HepG2 (cell line): ENCODE measurements around the gene TCFL5. TPM values are rescaled to one million over a fixed set of nuclear protein-coding genes. Genes with fewer than 3 reads are reported as not detected.

Experiments
- AKAP8 ChIP-seq: sonication (generic); formaldehyde crosslinking; IDR thresholded peaks from 2 replicates; pipeline ENCODE4 v1.5.1; 2020; ENCODE audit warnings: mild to moderate bottlenecking, missing genetic modification reagents
- EED ChIP-seq: sonication (generic); formaldehyde crosslinking; IDR thresholded peaks from 2 replicates; pipeline ENCODE4 v1.5.0; 2020; ENCODE audit warnings: mild to moderate bottlenecking, missing genetic modification reagents
- HIVEP1 ChIP-seq: sonication (generic); formaldehyde crosslinking; IDR thresholded peaks from 2 replicates; pipeline ENCODE4 v1.4.0; 2020; ENCODE audit warnings: mild to moderate bottlenecking, missing genetic modification reagents
- REPIN1 ChIP-seq: sonication (generic); formaldehyde crosslinking; IDR thresholded peaks from 2 replicates; pipeline ENCODE4 v1.8.0; 2022; ENCODE audit warnings: missing genetic modification reagents, low read depth, mild to moderate bottlenecking, borderline replicate concordance
- ZBTB8A ChIP-seq: sonication (generic); formaldehyde crosslinking; IDR thresholded peaks from 2 replicates; pipeline ENCODE4 v1.4.0; 2020; ENCODE audit warnings: mild to moderate bottlenecking, low read depth, missing genetic modification reagents, borderline replicate concordance
- ZNF674 ChIP-seq: sonication (generic); formaldehyde crosslinking; IDR thresholded peaks from 2 replicates; pipeline ENCODE4 v1.5.0; 2020; ENCODE audit warnings: low read depth, mild to moderate bottlenecking, missing genetic modification reagents
- ZNF720 ChIP-seq: sonication (generic); formaldehyde crosslinking; IDR thresholded peaks from 2 replicates; pipeline ENCODE4 v1.4.0; 2020; ENCODE audit warnings: missing genetic modification reagents
- polyA plus RNA-seq, 8 experiments: library from polyadenylated mRNA; depleted of rRNA in 3 of 8; stranded (reverse) in 7 of 8; unstranded in 1 of 8; fragments of >200 nt; fragmentation: Illumina TruSeq in 4 of 8; extraction: Trizol in 4 of 8; gene quantifications; 2 replicates each; pipeline versions ENCODE4 v1.2.1 to v1.2.3, GENCODE V29; 2011 to 2016; ENCODE audit warnings: low read depth in 4 of 8, missing spikeins in 1 of 8, mixed read lengths in 1 of 8; ENCODE audit not compliant: insufficient read depth in 1 of 8
- total RNA-seq, 5 experiments: library from RNA; depleted of rRNA; stranded (reverse); fragments of >200 nt; fragmentation: Illumina TruSeq; extraction: Trizol; gene quantifications; 2 replicates each; pipeline ENCODE4 v1.2.3, GENCODE V29; 2016; ENCODE audit warnings: low read depth in 1 of 5
- TF ChIP-seq, protein P1 (sequence below): sonication (generic); formaldehyde crosslinking; IDR thresholded peaks from 2 replicates; pipeline ENCODE4 v1.4.0; 2020; ENCODE audit warnings: missing genetic modification reagents, borderline replicate concordance
- TF ChIP-seq, protein P2 (sequence below): sonication (generic); formaldehyde crosslinking; IDR thresholded peaks from 2 replicates; pipeline ENCODE4 v1.4.0; 2020; ENCODE audit warnings: mild to moderate bottlenecking, missing genetic modification reagents
- TF ChIP-seq, protein P3 (sequence below): sonication (generic); formaldehyde crosslinking; IDR thresholded peaks from 2 replicates; pipeline ENCODE4 v1.4.0; 2020; ENCODE audit warnings: mild to moderate bottlenecking, missing genetic modification reagents
- TF ChIP-seq, protein P4 (sequence below): sonication (generic); formaldehyde crosslinking; IDR thresholded peaks from 2 replicates; pipeline ENCODE4 v1.4.0; 2020; ENCODE audit warnings: missing genetic modification reagents
- TF ChIP-seq, protein P5 (sequence below): fragments of 450-650 bp; IDR thresholded peaks from 2 replicates; pipeline ENCODE4 v1.6.1; 2017

Gene TCFL5
- total and polyA plus RNA-seq, 2 of the 13 experiments (the other 11 are each of a cell fraction or from before 2014, with no cell fraction given): 14.8 to 20.0 TPM

DNA sequence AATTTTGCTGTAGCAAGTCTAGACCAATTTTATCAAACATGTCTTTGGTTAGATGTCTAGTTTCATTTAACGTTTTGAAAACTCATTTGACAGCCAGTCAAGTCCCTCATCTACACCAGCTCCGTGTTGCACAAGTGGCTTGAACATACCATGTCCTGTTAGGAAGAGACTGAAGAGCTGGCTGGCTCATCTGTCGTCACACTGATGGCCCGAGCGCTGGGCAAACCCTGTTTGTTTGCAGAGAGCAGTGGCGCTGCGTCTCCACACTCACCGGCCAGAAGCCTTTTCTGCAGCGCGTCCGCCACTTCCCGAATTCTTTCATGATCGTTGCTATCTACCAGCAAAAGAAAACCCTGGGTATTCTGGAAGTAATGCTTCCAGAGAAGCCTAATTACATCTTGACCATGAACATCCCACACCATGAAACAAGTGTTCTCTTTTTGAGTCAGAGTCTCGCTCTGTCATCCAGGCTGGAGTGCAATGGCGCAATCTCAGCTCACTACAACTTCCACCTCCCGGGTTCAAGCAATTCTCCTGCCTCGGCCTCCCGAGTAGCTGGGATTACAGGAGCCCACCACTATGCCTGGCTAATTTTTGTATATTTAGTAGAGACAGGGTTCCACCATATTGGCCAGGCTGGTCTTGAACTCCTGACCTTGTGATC is 10.7 kb upstream of the TCFL5 start (continued):
- TF ChIP-seq REPIN1 (CRISPR knock-in tag): no peak
- TF ChIP-seq, protein P1, sequence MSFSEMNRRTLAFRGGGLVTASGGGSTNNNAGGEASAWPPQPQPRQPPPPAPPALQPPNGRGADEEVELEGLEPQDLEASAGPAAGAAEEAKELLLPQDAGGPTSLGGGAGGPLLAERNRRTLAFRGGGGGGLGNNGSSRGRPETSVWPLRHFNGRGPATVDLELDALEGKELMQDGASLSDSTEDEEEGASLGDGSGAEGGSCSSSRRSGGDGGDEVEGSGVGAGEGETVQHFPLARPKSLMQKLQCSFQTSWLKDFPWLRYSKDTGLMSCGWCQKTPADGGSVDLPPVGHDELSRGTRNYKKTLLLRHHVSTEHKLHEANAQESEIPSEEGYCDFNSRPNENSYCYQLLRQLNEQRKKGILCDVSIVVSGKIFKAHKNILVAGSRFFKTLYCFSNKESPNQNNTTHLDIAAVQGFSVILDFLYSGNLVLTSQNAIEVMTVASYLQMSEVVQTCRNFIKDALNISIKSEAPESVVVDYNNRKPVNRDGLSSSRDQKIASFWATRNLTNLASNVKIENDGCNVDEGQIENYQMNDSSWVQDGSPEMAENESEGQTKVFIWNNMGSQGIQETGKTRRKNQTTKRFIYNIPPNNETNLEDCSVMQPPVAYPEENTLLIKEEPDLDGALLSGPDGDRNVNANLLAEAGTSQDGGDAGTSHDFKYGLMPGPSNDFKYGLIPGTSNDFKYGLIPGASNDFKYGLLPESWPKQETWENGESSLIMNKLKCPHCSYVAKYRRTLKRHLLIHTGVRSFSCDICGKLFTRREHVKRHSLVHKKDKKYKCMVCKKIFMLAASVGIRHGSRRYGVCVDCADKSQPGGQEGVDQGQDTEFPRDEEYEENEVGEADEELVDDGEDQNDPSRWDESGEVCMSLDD (CRISPR knock-in tag): no peak
- no peak for TF ChIP-seq ZNF720 (CRISPR knock-in tag)
- 0 out of 2 replicates have a peak, but pooled peaks have one; percentile 31 for TF ChIP-seq HIVEP1 (CRISPR knock-in tag)
- TF ChIP-seq ZNF674 (CRISPR knock-in tag): no peak
- TF ChIP-seq, protein P2, sequence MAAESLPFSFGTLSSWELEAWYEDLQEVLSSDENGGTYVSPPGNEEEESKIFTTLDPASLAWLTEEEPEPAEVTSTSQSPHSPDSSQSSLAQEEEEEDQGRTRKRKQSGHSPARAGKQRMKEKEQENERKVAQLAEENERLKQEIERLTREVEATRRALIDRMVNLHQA (CRISPR knock-in tag): no peak
- TF ChIP-seq, protein P3, sequence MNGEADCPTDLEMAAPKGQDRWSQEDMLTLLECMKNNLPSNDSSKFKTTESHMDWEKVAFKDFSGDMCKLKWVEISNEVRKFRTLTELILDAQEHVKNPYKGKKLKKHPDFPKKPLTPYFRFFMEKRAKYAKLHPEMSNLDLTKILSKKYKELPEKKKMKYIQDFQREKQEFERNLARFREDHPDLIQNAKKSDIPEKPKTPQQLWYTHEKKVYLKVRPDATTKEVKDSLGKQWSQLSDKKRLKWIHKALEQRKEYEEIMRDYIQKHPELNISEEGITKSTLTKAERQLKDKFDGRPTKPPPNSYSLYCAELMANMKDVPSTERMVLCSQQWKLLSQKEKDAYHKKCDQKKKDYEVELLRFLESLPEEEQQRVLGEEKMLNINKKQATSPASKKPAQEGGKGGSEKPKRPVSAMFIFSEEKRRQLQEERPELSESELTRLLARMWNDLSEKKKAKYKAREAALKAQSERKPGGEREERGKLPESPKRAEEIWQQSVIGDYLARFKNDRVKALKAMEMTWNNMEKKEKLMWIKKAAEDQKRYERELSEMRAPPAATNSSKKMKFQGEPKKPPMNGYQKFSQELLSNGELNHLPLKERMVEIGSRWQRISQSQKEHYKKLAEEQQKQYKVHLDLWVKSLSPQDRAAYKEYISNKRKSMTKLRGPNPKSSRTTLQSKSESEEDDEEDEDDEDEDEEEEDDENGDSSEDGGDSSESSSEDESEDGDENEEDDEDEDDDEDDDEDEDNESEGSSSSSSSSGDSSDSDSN (CRISPR knock-in tag): peak; percentile 43; the same call in 1 of the 2 replicates
- TF ChIP-seq EED (CRISPR knock-in tag): no peak
- TF ChIP-seq ZBTB8A: no peak
- TF ChIP-seq AKAP8: no peak
- TF ChIP-seq, protein P4, sequence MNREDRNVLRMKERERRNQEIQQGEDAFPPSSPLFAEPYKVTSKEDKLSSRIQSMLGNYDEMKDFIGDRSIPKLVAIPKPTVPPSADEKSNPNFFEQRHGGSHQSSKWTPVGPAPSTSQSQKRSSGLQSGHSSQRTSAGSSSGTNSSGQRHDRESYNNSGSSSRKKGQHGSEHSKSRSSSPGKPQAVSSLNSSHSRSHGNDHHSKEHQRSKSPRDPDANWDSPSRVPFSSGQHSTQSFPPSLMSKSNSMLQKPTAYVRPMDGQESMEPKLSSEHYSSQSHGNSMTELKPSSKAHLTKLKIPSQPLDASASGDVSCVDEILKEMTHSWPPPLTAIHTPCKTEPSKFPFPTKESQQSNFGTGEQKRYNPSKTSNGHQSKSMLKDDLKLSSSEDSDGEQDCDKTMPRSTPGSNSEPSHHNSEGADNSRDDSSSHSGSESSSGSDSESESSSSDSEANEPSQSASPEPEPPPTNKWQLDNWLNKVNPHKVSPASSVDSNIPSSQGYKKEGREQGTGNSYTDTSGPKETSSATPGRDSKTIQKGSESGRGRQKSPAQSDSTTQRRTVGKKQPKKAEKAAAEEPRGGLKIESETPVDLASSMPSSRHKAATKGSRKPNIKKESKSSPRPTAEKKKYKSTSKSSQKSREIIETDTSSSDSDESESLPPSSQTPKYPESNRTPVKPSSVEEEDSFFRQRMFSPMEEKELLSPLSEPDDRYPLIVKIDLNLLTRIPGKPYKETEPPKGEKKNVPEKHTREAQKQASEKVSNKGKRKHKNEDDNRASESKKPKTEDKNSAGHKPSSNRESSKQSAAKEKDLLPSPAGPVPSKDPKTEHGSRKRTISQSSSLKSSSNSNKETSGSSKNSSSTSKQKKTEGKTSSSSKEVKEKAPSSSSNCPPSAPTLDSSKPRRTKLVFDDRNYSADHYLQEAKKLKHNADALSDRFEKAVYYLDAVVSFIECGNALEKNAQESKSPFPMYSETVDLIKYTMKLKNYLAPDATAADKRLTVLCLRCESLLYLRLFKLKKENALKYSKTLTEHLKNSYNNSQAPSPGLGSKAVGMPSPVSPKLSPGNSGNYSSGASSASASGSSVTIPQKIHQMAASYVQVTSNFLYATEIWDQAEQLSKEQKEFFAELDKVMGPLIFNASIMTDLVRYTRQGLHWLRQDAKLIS (CRISPR knock-in tag): no peak
- TF ChIP-seq, protein P5, sequence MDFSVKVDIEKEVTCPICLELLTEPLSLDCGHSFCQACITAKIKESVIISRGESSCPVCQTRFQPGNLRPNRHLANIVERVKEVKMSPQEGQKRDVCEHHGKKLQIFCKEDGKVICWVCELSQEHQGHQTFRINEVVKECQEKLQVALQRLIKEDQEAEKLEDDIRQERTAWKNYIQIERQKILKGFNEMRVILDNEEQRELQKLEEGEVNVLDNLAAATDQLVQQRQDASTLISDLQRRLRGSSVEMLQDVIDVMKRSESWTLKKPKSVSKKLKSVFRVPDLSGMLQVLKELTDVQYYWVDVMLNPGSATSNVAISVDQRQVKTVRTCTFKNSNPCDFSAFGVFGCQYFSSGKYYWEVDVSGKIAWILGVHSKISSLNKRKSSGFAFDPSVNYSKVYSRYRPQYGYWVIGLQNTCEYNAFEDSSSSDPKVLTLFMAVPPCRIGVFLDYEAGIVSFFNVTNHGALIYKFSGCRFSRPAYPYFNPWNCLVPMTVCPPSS: no peak
